CMK (cell line): ENCODE measurements around the gene BDNF.
A peak's percentile ranks its signal among the peaks of the same experiment; 100 is the strongest.

Experiments used
- DNase-seq: peaks from one replicate; pipeline ENCODE4 v3.0.0-alpha.2; 2010; ENCODE audit warnings: low read depth

BDNF gene

GRCh38 chr11:27705873-27706820, 5.9 kb upstream of the BDNF start:
- no peak for DNase-seq

DNA sequence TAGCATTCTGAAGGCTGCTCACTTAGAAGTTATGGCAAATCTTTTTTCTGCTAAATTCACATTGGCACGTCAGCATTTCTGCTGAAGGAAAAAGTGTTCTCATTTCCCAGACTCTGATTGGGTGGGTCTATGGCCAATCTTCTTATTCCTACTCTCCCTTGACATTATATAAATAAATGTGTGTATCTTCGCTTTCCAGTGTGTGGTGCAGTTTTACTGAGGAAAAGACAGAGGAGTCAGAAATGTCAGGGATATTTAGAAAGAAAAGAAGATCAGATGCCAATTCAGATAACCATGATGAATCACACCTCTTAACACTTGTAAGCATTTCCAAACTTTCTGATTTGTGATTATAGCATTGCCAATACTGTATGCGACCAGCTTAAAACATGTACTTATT, 3.2 kb upstream of the BDNF start:
- DNase-seq = no peak

- DNase-seq = no peak
These were observed 2.6 kb upstream of the BDNF start for GRCh38 chr11:27702811-27703210.

DNA sequence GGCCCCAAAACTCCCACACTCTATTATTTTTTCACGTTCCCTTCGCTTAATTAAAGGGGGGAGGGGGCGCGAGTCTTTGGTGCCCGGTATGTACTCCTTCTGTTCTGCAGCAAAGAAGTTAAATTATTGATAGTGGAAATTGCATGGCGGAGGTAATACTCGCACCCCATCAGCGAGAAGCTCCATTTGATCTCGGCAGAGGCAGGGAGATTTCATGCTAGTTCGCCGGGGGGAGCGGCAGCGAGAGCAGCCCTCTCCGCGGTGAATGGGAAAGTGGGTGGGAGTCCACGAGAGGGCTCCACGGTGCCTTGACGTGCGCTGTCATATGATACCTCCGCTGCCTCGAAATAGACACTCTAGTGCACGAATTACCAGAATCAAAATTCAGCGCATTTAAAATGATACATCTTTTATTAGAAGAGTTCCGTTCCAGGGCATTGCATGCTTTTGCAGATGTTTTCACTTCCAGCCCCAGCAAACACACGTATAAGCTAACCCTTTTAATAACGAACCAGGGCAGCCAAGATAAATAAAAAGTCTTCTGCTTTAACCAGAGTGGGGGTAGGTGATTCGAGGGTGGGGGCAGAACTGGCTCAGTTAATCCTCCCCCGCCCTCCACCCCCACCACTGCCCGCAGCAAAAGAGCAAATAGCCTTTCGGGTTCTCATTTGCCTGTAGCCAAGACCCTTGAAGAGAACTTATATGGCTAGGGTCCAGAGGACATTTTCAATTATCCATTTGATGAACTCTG, 1.3 kb upstream of the BDNF start:
- no peak for DNase-seq

- DNase-seq = no peak
These were observed 317 bp downstream of the BDNF start for GRCh38 chr11:27699926-27700350.

DNA sequence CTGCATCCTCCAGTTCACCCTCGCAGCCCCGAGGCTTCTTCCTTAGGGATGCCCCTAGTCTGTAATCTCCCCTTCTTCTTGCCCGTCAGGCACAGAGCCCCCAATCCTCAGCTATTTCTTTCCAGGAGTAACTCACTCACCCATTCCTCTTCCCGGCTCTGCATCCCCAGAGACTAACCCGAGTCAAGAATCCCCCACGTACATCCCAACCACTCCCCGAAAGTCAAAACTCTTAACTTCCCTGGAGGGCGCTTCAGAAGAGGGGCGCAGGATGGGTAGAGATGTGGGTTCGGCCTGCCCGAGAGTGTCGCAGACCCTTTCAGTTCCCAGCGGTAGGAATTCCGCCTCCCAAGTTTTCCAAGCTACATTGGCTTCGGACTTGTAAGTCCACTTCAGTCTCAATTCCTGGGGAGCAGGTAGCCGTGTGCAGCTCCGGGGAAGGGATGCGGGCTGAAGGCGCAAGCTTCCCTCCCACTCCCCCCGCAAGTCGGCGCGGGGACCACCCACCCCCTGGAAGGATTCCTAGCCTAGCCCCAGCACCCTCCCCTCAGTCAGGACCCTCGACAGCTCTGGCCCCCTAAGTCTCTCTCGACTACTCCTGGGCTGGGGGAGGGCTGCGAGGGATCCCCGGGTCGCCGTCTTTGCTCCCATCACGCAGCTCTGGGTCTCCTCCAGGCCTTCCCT, 871 bp downstream of the BDNF start:
- no peak for DNase-seq

- DNase-seq = peak; percentile 38
These were observed 1.4 kb downstream of the BDNF start for GRCh38 chr11:27698872-27699241.

- no peak for DNase-seq
These were observed 2.5 kb downstream of the BDNF start for GRCh38 chr11:27697679-27698275.

GRCh38 chr11:27696961-27697360, 3.3 kb downstream of the BDNF start:
- no peak for DNase-seq

DNA sequence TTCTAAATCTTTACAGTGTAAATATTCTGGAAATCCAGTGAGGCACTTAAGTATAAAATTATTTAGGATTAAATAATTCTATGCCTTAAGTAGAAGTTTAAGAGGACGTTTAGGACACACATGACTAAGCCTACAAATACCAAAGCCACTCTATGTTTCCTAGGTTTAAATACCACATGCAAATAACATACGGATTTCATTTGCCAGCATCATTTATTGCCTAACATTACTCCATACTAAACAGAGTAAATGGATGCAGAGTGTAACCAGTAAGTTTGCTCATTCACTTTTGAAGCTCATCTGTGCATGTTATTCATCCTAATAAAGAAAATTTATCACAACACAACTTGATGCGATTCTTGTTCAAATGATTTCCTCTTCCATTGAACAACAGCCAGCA, 4.1 kb downstream of the BDNF start:
- DNase-seq = no peak

- no peak for DNase-seq
These were observed 5.3 kb downstream of the BDNF start for GRCh38 chr11:27694992-27695391.

DNA sequence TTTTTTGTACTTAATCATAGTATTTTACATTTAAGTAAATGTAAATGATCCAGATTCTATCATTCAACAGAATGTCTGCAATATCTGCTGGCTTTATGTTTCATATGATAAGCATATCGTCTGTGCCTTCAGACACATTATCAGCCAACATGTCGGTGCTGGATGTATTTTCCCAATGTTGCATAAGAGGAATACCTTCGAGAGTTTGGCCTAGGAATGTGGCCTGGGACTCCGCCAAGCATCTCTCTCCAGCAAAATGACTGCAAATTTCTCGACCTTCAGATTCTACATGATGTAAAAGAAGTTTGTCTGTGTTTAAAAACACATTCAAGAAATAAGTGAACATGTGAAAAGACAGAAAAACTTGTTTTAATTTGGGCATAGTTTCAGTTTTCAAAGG, 6.9 kb downstream of the BDNF start:
- DNase-seq = no peak

GRCh38 chr11:27692781-27693180, 7.5 kb downstream of the BDNF start:
- no peak for DNase-seq

DNA sequence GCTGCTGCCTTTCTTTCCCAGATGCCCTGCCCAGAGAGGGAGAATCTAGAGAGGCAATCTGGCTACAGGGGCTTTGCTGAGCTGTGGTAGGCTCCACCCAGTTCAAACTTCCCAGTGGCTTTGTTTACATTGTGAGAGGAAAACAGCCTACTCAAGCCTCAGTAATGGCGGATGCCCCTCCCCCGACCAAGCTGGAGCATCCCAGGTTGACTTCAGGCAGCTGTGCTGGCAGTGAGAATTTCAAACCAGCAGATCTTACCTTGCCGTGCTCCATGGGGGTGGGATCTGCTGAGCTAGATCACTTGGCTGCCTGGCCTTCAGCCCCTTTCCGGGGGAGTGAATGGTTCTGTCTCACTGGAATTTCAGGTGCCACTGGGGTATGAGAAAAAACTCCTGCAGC, 12.2 kb downstream of the BDNF start:
- DNase-seq = no peak

GRCh38 chr11:27681664-27682063, 18.6 kb downstream of the BDNF start:
- DNase-seq = no peak

DNA sequence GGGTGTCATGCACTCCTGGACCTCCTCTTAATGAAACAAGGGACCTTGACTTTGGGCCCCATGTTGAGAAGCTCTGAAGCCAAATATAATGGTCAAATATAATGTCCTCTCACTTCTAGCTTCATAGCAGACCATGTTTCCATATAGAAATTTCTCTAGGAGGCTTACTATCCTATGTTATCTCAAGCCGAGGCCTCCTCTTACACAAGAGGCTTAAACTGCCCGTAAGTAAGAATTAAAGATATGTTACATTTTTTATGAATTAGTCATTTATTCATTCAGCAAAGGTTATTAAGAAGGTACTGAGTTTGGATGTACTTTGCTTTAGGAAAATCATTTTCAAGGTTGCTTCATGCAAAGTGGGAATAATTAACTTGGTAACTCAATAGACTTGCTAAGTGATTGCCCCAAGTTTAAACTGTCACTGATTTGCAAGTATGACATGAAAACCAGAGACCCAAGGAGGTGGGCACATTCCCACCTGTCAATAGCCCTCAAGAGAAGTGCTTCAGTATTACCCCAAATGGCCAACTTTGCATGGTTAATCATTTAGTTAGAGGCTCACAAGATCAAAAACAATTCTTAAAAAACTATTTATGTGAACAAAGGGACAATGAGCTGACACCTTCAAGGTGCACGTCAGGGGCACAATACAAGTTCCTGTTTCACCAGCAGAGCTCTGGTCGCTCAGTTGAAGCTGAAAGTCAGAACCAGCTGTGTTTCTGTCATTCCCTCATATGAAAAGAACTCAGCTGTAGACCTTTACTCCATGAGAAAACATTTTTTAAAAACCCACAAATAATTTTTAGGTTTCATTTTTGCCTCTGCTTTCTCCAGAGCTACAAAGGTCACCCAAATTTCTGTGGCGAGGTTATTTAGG, 20.9 kb downstream of the BDNF start:
- no peak for DNase-seq

DNA sequence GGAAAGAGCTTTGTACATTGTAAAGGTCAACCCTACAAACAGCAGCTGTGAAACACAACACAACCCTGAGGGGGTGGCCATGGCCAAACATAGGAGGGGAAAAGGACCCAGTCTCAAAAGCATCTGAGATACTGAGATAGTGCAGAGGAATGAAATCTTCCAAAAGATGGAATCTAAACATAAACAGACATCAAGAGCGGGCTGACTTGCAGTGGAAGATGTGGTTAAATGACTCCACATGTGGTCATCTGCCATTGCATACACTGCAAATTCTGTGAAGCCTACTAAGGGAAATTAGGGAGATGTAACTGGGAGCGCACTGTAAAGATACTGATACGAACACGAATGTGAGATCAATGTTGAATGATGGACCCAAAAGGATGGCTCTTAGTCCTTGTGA, 22.0 kb downstream of the BDNF start:
- no peak for DNase-seq

DNA sequence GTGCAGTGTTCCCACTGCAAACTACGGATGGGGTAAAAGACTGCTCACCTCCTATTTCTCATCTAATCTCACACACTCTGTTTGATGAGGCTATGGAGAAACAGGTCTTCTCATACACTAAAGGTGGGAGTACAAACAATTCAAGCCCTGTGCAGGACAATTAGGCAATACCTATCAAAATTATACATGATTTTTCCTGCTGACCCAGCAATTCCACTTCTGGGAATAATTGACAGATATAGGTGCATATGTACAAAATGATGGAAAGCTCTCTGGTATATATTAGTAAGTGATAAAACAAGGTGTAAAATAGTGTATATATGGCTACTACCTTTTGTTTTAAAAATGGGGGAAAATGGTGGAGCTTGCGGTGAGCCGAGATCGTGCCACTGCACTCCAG, 23.1 kb downstream of the BDNF start:
- DNase-seq = no peak

- DNase-seq = no peak
These were observed 26.1 kb downstream of the BDNF start for GRCh38 chr11:27673979-27674663.

DNA sequence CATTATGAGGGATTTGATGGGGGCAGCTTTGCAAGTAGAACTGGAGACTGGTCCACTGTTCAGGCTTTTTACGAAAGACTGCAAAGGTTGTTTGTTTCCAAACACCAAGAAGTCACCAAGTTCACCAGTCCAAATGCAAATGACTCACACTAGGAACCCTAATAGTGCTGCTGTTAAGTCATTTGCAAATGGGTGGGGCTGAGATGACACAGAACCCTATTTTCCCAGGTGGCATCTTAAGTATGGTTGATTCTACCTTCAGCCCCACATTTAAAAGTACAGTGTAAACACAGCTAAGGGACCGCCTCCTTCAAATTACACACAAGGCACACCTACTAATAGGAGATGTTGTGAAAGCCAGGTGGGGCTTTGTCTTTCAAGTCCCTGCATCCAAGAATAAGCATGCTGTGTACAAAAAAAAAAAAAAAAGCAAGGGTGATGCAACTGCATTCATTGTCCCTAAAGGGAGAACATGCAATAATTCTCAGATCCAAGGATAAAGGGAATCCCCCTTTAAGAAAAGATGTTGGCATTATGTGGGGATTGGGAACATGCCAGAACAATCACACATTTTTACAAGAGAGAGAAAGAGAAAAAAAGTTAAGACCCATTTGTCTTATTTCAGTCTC, 27.3 kb downstream of the BDNF start:
- DNase-seq = no peak
